Astrocyte (in vitro differentiated cells and primary cell): Measurements from ENCODE around the gene DLL1. TPM values are rescaled to one million over a fixed set of nuclear protein-coding genes. Genes with fewer than 3 reads are reported as not detected.

Experiments used
- DNase-seq: peaks from one replicate; pipeline ENCODE4 v3.0.0-alpha.2; 2010; ENCODE audit warnings: low read depth
- FAIRE-seq: peaks from 2 replicates; lab custom pipeline; 2011; peaks lifted over from hg19 to GRCh38; lab: Jason Lieb, UNC
- H2AFZ ChIP-seq: 2 replicates; pipeline ENCODE4 v1.6.0; 2012; ENCODE audit warnings: low read depth, low read length, inconsistent platforms
- H3K27ac ChIP-seq: 2 replicates; pipeline ENCODE4 v1.5.1; 2011; ENCODE audit warnings: low read depth, low read length, inconsistent platforms
- H3K27me3 ChIP-seq: 2 replicates; pipeline ENCODE4 v1.6.0; 2011; ENCODE audit warnings: low read length, inconsistent platforms; ENCODE audit not compliant: insufficient read depth
- H3K36me3 ChIP-seq: 2 replicates; pipeline ENCODE4 v1.5.1; 2011; ENCODE audit warnings: low read length, inconsistent platforms; ENCODE audit not compliant: insufficient read depth
- H3K4me1 ChIP-seq: 2 replicates; pipeline ENCODE4 v1.5.1; 2011; ENCODE audit warnings: low read length, inconsistent platforms; ENCODE audit not compliant: insufficient read depth
- H3K4me2 ChIP-seq: 2 replicates; pipeline ENCODE4 v1.6.0; 2012; ENCODE audit warnings: low read length, inconsistent platforms
- H3K4me3 ChIP-seq: 2 replicates; pipeline ENCODE4 v1.5.1; 2011; ENCODE audit warnings: low read depth, mild to moderate bottlenecking, low read length, inconsistent platforms; ENCODE audit not compliant: insufficient read depth
- H3K79me2 ChIP-seq: 2 replicates; pipeline ENCODE4 v1.6.0; 2012; ENCODE audit warnings: mild to moderate bottlenecking, low read length, inconsistent platforms; ENCODE audit not compliant: insufficient read depth
- H3K9ac ChIP-seq: 2 replicates; pipeline ENCODE4 v1.6.0; 2012; ENCODE audit warnings: mild to moderate bottlenecking, low read length, inconsistent platforms
- H3K9me3 ChIP-seq: 2 replicates; pipeline ENCODE4 v1.5.1; 2012; ENCODE audit warnings: low read depth, mild to moderate bottlenecking, low read length, inconsistent platforms; ENCODE audit not compliant: insufficient read depth
- H4K20me1 ChIP-seq: 2 replicates; pipeline ENCODE4 v1.6.0; 2012; ENCODE audit warnings: low read length, inconsistent platforms; ENCODE audit not compliant: insufficient read depth
- H3K27ac Mint-ChIP-seq: one replicate; pipeline ENCODE4 v1.8.0; 2021; ENCODE audit warnings: mild to moderate bottlenecking, mixed read lengths; ENCODE audit not compliant: unreplicated experiment
- H3K27me3 Mint-ChIP-seq: one replicate; pipeline ENCODE4 v1.8.0; 2021; ENCODE audit warnings: low read depth, mixed read lengths; ENCODE audit not compliant: unreplicated experiment
- H3K36me3 Mint-ChIP-seq: one replicate; pipeline ENCODE4 v1.8.0; 2021; ENCODE audit warnings: low read depth, mixed read lengths; ENCODE audit not compliant: unreplicated experiment
- H3K4me1 Mint-ChIP-seq: one replicate; pipeline ENCODE4 v1.8.0; 2021; ENCODE audit warnings: low read depth, mixed read lengths; ENCODE audit not compliant: unreplicated experiment
- H3K4me3 Mint-ChIP-seq: one replicate; pipeline ENCODE4 v1.8.0; 2021; ENCODE audit warnings: mild to moderate bottlenecking, moderate library complexity, mixed read lengths; ENCODE audit not compliant: unreplicated experiment
- H3K9me3 Mint-ChIP-seq: one replicate; pipeline ENCODE4 v1.8.0; 2021; ENCODE audit warnings: mild to moderate bottlenecking, mixed read lengths; ENCODE audit not compliant: unreplicated experiment
- CTCF ChIP-seq: IDR thresholded peaks from 2 replicates; pipeline ENCODE4 v1.5.1; 2011; ENCODE audit warnings: low read depth, mild to moderate bottlenecking, inconsistent platforms, low read length, moderate library complexity; ENCODE audit not compliant: insufficient read depth
- EZH2 ChIP-seq: IDR thresholded peaks from 2 replicates; pipeline ENCODE4 v1.6.1; 2012; ENCODE audit warnings: mild to moderate bottlenecking, low read length, inconsistent platforms; ENCODE audit not compliant: insufficient read depth
- total RNA-seq: library from RNA; stranded (reverse); gene quantifications from 2 replicates; pipeline ENCODE4 v1.2.1, GENCODE V29; 2021

DLL1 gene
- total RNA-seq, 1 donor from 2014 or later = 1.6 TPM

GRCh38 chr6:170289180-170289931 is 1.5 kb downstream of the DLL1 start:
- DNase-seq = no peak
- no peak overlapping the region for H3K27ac ChIP-seq
- peak overlapping the region; percentile 92 for H3K4me2 ChIP-seq
- no peaks in the 10 kb centered on the region for H3K36me3 ChIP-seq
- Mint-ChIP-seq H3K4me1 (peaks cover 13% of the 10 kb centered on the region), H3K27me3 (peaks cover 65% of the 10 kb centered on the region), H3K27ac (no peak overlapping the region), H3K9me3 (no peaks in the 10 kb centered on the region), H3K36me3 (peaks cover 5% of the 10 kb centered on the region), H3K4me3 (peak overlapping the region; percentile 76)
- no peaks in the 10 kb centered on the region for H3K79me2 ChIP-seq
- TF ChIP-seq CTCF (no peak), EZH2 (peak; percentile 97)
- peaks cover 3% of the 10 kb centered on the region for H3K4me1 ChIP-seq
- FAIRE-seq = no peak
- no peaks in the 10 kb centered on the region for H3K9me3 ChIP-seq
- peaks cover 70% of the 10 kb centered on the region for H3K27me3 ChIP-seq
- H4K20me1 ChIP-seq = peaks cover 27% of the 10 kb centered on the region
- H2AFZ ChIP-seq = peak overlapping the region; percentile 82
- H3K4me3 ChIP-seq = peak overlapping the region; percentile 65
- H3K9ac ChIP-seq = no peak overlapping the region

- H3K27me3 ChIP-seq = peaks cover 65% of the 10 kb centered on the region
- H3K4me1 ChIP-seq = peaks cover 3% of the 10 kb centered on the region
- no peak for FAIRE-seq
- peaks cover 13% of the 10 kb centered on the region for H3K4me1 Mint-ChIP-seq
- H3K27ac Mint-ChIP-seq = no peak overlapping the region
- TF ChIP-seq CTCF (no peak), EZH2 (no peak)
- H3K9me3 Mint-ChIP-seq = no peaks in the 10 kb centered on the region
- H3K9me3 ChIP-seq = no peaks in the 10 kb centered on the region
- H3K4me3 Mint-ChIP-seq = peak overlapping the region; percentile 76
- peak overlapping the region; percentile 82 for H2AFZ ChIP-seq
- H3K27ac ChIP-seq = no peak overlapping the region
- peaks cover 63% of the 10 kb centered on the region for H3K27me3 Mint-ChIP-seq
- H3K36me3 ChIP-seq = no peaks in the 10 kb centered on the region
- H3K4me2 ChIP-seq = peak overlapping the region; percentile 92
- H3K79me2 ChIP-seq = no peaks in the 10 kb centered on the region
- no peak overlapping the region for H3K9ac ChIP-seq
- DNase-seq = no peak
- H4K20me1 ChIP-seq = peaks cover 25% of the 10 kb centered on the region
- peaks cover 5% of the 10 kb centered on the region for H3K36me3 Mint-ChIP-seq
- peak overlapping the region; percentile 3 for H3K4me3 ChIP-seq
Measured at GRCh38 chr6:170288852-170289179, 2.1 kb downstream of the DLL1 start.

- no peak overlapping the region for H3K27ac Mint-ChIP-seq
- H3K36me3 Mint-ChIP-seq = peaks cover 5% of the 10 kb centered on the region
- no peaks in the 10 kb centered on the region for H3K9me3 Mint-ChIP-seq
- no peak overlapping the region for H3K9ac ChIP-seq
- H3K36me3 ChIP-seq = no peaks in the 10 kb centered on the region
- H3K4me2 ChIP-seq = no peak overlapping the region
- peaks cover 58% of the 10 kb centered on the region for H3K27me3 ChIP-seq
- H3K4me3 Mint-ChIP-seq = peak overlapping the region; percentile 76
- peaks cover 19% of the 10 kb centered on the region for H4K20me1 ChIP-seq
- H3K4me1 ChIP-seq = peaks cover 3% of the 10 kb centered on the region
- peaks cover 56% of the 10 kb centered on the region for H3K27me3 Mint-ChIP-seq
- no peaks in the 10 kb centered on the region for H3K79me2 ChIP-seq
- no peak overlapping the region for H2AFZ ChIP-seq
- DNase-seq = no peak
- H3K27ac ChIP-seq = no peak overlapping the region
- no peaks in the 10 kb centered on the region for H3K9me3 ChIP-seq
- peaks cover 13% of the 10 kb centered on the region for H3K4me1 Mint-ChIP-seq
- H3K4me3 ChIP-seq = no peak overlapping the region
- no peak for FAIRE-seq
- TF ChIP-seq CTCF (no peak), EZH2 (no peak)
Measured at GRCh38 chr6:170288091-170288631, 2.7 kb downstream of the DLL1 start.
